Tibial nerve (tissue), 4 donors: ENCODE data around the gene ABHD3. TPM values are rescaled to one million over a fixed set of nuclear protein-coding genes. Genes with fewer than 3 reads are reported as not detected.
"Not testable (repeated sequence)": the region's sequence is repeated elsewhere in the genome, so short reads cannot be mapped to it uniquely, and the experiment has no call there.

Experiments used
- DNase-seq, 2 donors: peaks; one replicate each; pipeline ENCODE4 v3.0.0-alpha.2; 2019; ENCODE audit warnings: low spot score in 2 of 2
- H3K27ac ChIP-seq, 4 donors: fragments of 200-600 bp; sonication (generic) in 3 of 4; one replicate each; pipeline ENCODE4 v1.5.1; 2017 to 2019; ENCODE audit warnings: mild to moderate bottlenecking in 1 of 4
- H3K27me3 ChIP-seq, 2 donors: fragments of 200-600 bp; sonication (generic) in 1 of 2; one replicate each; pipeline versions ENCODE4 v1.5.1 to v1.6.0; 2017 to 2019
- H3K36me3 ChIP-seq, 3 donors: fragments of 200-600 bp; sonication (generic); one replicate each; pipeline ENCODE4 v1.5.1; 2018 to 2019
- H3K4me1 ChIP-seq, 4 donors: fragments of 200-600 bp; sonication (generic) in 3 of 4; one replicate each; pipeline ENCODE4 v1.5.1; 2017 to 2019
- H3K4me3 ChIP-seq, 4 donors: fragments of 200-600 bp; sonication (generic) in 3 of 4; one replicate each; pipeline ENCODE4 v1.5.1; 2017 to 2019; ENCODE audit warnings: mild to moderate bottlenecking in 1 of 4, moderate library complexity in 1 of 4
- H3K9me3 ChIP-seq, 4 donors: fragments of 200-600 bp; sonication (generic) in 3 of 4; one replicate each; pipeline ENCODE4 v1.5.1; 2017 to 2019
- CTCF ChIP-seq, 5 experiments: fragments of 200-600 bp in 3 of 5; fragments of 450-650 bp in 2 of 5; sonication (generic) in 3 of 5; IDR thresholded peaks; one replicate each; pipeline ENCODE4 v1.5.1; 2016 to 2019; ENCODE audit warnings: antibody characterized with exemption in 5 of 5, mild to moderate bottlenecking in 3 of 5, moderate library complexity in 2 of 5
- EP300 ChIP-seq, 2 donors: sonication (generic); formaldehyde crosslinking; IDR thresholded peaks; one replicate each; pipeline ENCODE4 v1.6.1; 2017; ENCODE audit warnings: antibody characterized with exemption in 2 of 2, mild to moderate bottlenecking in 1 of 2
- POLR2A ChIP-seq, 2 donors: fragments of 450-650 bp; IDR thresholded peaks; one replicate each; pipeline ENCODE4 v1.6.1; 2017; ENCODE audit warnings: antibody characterized with exemption in 2 of 2, mild to moderate bottlenecking in 2 of 2, moderate library complexity in 2 of 2
- WGBS, 2 donors: methylation state at CpG; one replicate each; pipeline ENCODE4 v1.1.5; 2018; 5-methylcytosine and 5-hydroxymethylcytosine counted together
- small RNA-seq: library from RNA; depleted of rRNA; stranded (forward); fragments of <200 nt; gene quantifications from one replicate; pipeline ENCODE3, GENCODE V24; 2016
- total RNA-seq, 4 donors: library from RNA; depleted of rRNA; stranded (reverse); fragments of >200 nt; gene quantifications; one replicate each; pipeline ENCODE4 v1.1.0, GENCODE V29; 2016

ABHD3 gene
- total RNA-seq, 4 donors from 2014 or later: 8.6 to 15.7 (median 12.8) TPM

GRCh38 chr18:21612125-21613039 lies 92.2 kb downstream of the ABHD3 start, which contains the start of gene SNRPD1:
TSS of gene SNRPD1 (plus strand) at chr18:21612314. CDS start at chr18:21612430, 116 bp downstream.
- Histone ChIP-seq H3K27ac (peak within 1 kb of the TSS in 3 of 4 donors; percentile 74 to 85 (median 82)), H3K36me3 (peaks cover 0 to 24% (median 0%) of the 10 kb centered on the region in 3 donors), H3K9me3 (no peaks in the 10 kb centered on the region), H3K27me3 (no peaks in the 10 kb centered on the region), H3K4me3 (peak within 1 kb of the TSS; percentile 52 to 79 (median 72)), H3K4me1 (peaks cover 0 to 15% (median 10%) of the 10 kb centered on the region in 4 donors)
- WGBS, 2 donors: 0 to 1% methylated on average over 50 to 58 of the region's 59 CpGs
- TF ChIP-seq EP300 (IDR thresholded peaks at IDR 0.05) (peak; percentile 86 to 91), CTCF (IDR thresholded peaks at IDR 0.05) (peak; percentile 91 to 96 (median 94)), POLR2A (IDR thresholded peaks at IDR 0.05) (no peak)
- DNase-seq: peak; percentile 63 to 78

GRCh38 chr18:21611401-21612124 lies 93.0 kb downstream of the ABHD3 start:
- Histone ChIP-seq H3K27ac (peak overlapping the region in 3 of 4 donors; percentile 74 to 85 (median 82)), H3K36me3 (peaks cover 0 to 16% (median 0%) of the 10 kb centered on the region in 3 donors), H3K4me3 (peak overlapping the region; percentile 52 to 79 (median 72)), H3K4me1 (peaks cover 0 to 15% (median 10%) of the 10 kb centered on the region in 4 donors)
- not testable (repeated sequence) for DNase-seq, H3K9me3 ChIP-seq, H3K27me3 ChIP-seq
- WGBS, 2 donors: 56 to 66% methylated on average over 30 of the region's 30 CpGs

GRCh38 chr18:21605213-21605612 lies 99.4 kb downstream of the ABHD3 start:
- no peak overlapping the region for H3K27ac ChIP-seq
- no peak overlapping the region for H3K4me3 ChIP-seq
- TF ChIP-seq CTCF (IDR thresholded peaks at IDR 0.05) (no peak), POLR2A (IDR thresholded peaks at IDR 0.05) (no peak)
- no peaks in the 10 kb centered on the region for H3K9me3 ChIP-seq
- peaks cover 0 to 7% (median 2%) of the 10 kb centered on the region in 4 donors for H3K4me1 ChIP-seq
- no peaks in the 10 kb centered on the region for H3K27me3 ChIP-seq
- no peak for DNase-seq
- H3K36me3 ChIP-seq: no peaks in the 10 kb centered on the region

- H3K36me3 ChIP-seq: no peaks in the 10 kb centered on the region
- no peaks in the 10 kb centered on the region for H3K27me3 ChIP-seq
- TF ChIP-seq CTCF (IDR thresholded peaks at IDR 0.05) (no peak), EP300 (IDR thresholded peaks at IDR 0.05) (no peak), POLR2A (IDR thresholded peaks at IDR 0.05) (no peak)
- no peak for DNase-seq
- peaks cover 0 to 7% (median 2%) of the 10 kb centered on the region in 4 donors for H3K4me1 ChIP-seq
- WGBS, 2 donors: 46 to 55% methylated on average over 2 of the region's 2 CpGs
- no peaks in the 10 kb centered on the region for H3K9me3 ChIP-seq
- no peak overlapping the region for H3K27ac ChIP-seq
- H3K4me3 ChIP-seq: no peak overlapping the region
These were observed 99.9 kb downstream of the ABHD3 start for GRCh38 chr18:21604671-21605070.

- no peaks in the 10 kb centered on the region for H3K27me3 ChIP-seq
- TF ChIP-seq EP300 (IDR thresholded peaks at IDR 0.05): no peak
- TF ChIP-seq POLR2A (IDR thresholded peaks at IDR 0.05): no peak
- DNase-seq: no peak
- peak overlapping the region in 1 of 4 donors; percentile 20 for H3K27ac ChIP-seq
- no peaks in the 10 kb centered on the region for H3K9me3 ChIP-seq
- H3K4me3 ChIP-seq: no peak overlapping the region
- WGBS, 2 donors: 90% methylated on average over 5 of the region's 5 CpGs
- H3K36me3 ChIP-seq: no peaks in the 10 kb centered on the region
- peaks cover 0 to 26% (median 9%) of the 10 kb centered on the region in 4 donors for H3K4me1 ChIP-seq
These were observed 102.3 kb downstream of the ABHD3 start for GRCh38 chr18:21602299-21602587.

Small RNAs within 50 kb of the gene (small RNA-seq; reads per million reads assigned to genes)
- gene MIR320C1: not detected
- not detected for gene RF00019
- gene RF01241: not detected

Other genes with a start within 250 kb of the ABHD3 start
- gene ESCO1, start 104.1 kb downstream of the ABHD3 start, total RNA-seq: 10 to 100 TPM; 15.0 to 19.2 (median 18.6) TPM
- 10 to 100 TPM in 1 of 4 donors, 1 to 10 TPM in 3; 4.3 to 12.6 (median 5.2) TPM for gene SNRPD1, start 92.5 kb downstream of the ABHD3 start, total RNA-seq
- gene MIB1, start 36.0 kb upstream of the ABHD3 start, total RNA-seq: 10 to 100 TPM; 25.8 to 33.9 (median 28.4) TPM